Measurements from ENCODE around the gene CPD. TPM values are rescaled to one million over a fixed set of nuclear protein-coding genes. Genes with fewer than 3 reads are reported as not detected.
"Not testable (repeated sequence)": the region's sequence is repeated elsewhere in the genome, so short reads cannot be mapped to it uniquely, and the experiment has no call there.

The CPD gene
- total RNA-seq, 1 experiment from 2014 or later: 38.0 TPM

DNA sequence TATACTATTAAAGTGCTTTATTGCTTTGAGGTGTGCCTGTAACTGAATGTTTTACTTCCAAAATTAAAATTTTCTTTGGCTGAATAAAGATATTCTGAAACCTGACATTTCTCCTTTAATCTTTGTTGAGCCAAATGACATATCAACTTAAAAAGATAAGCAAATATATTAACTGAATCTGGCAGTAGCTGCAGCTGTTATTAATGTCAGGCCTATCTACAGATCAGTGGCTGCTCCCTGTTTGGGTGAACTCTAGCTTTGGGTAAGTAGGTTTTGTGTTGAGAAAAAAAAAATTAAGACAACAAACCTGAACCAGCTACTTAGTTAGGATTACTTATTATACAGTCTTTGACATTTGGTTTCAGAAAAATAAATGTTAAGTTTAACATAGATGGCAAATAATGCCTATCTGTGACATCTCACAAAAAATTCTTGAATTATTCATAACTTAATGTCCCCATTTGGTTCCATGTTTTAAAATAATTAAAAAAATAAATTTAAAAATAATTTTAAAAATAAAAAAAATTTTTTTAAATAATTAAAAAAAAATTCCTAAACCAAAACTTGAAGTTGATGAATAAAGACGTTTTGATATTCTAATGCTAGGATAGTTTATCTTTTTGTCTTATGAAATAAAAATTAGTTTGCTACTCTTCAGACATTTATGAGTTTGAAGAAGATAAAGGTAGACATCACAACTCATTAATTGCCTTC is 19.8 kb downstream of the CPD start:
- no peak for TF ChIP-seq EZH2 (IDR thresholded peaks at IDR 0.05; ENCODE audit: borderline replicate concordance, low read depth, low read length, poor library complexity, severe bottlenecking)
- TF ChIP-seq, protein P1, sequence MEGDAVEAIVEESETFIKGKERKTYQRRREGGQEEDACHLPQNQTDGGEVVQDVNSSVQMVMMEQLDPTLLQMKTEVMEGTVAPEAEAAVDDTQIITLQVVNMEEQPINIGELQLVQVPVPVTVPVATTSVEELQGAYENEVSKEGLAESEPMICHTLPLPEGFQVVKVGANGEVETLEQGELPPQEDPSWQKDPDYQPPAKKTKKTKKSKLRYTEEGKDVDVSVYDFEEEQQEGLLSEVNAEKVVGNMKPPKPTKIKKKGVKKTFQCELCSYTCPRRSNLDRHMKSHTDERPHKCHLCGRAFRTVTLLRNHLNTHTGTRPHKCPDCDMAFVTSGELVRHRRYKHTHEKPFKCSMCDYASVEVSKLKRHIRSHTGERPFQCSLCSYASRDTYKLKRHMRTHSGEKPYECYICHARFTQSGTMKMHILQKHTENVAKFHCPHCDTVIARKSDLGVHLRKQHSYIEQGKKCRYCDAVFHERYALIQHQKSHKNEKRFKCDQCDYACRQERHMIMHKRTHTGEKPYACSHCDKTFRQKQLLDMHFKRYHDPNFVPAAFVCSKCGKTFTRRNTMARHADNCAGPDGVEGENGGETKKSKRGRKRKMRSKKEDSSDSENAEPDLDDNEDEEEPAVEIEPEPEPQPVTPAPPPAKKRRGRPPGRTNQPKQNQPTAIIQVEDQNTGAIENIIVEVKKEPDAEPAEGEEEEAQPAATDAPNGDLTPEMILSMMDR (conservative IDR thresholded peaks at IDR 0.05; ENCODE audit: low read depth, low read length): no peak
- no peak overlapping the region for H3K27ac ChIP-seq (ENCODE audit: low read depth, low read length, poor library complexity, severe bottlenecking)
- H3K27me3 ChIP-seq (replicated peaks; ENCODE audit: insufficient read depth, low read depth, low read length, poor library complexity): no peaks in the 10 kb centered on the region
- no peaks in the 10 kb centered on the region for H3K4me1 ChIP-seq (ENCODE audit: insufficient read depth, low read length, poor library complexity, severe bottlenecking)
- peaks cover 2% of the 10 kb centered on the region for H3K36me3 ChIP-seq (ENCODE audit: insufficient read depth, low read length, poor library complexity, severe bottlenecking)
- CTCF ChIA-PET: no interaction called here
- intact Hi-C loops (cut with micrococcal nuclease; ENCODE audit: unreplicated experiment): no loop called here
- DNase-seq (ENCODE audit: low spot score): no peak
- H3K9me3 ChIP-seq (ENCODE audit: low read depth, low read length, poor library complexity, severe bottlenecking): no peaks in the 10 kb centered on the region
- no peak overlapping the region for H3K4me3 ChIP-seq (ENCODE audit: low read depth, low read length, poor library complexity, severe bottlenecking)
- POLR2A ChIA-PET (ENCODE audit: low non-redundant PET): no interaction called here
- no TSS peak for BruUV-seq (replicated peaks)

DNA sequence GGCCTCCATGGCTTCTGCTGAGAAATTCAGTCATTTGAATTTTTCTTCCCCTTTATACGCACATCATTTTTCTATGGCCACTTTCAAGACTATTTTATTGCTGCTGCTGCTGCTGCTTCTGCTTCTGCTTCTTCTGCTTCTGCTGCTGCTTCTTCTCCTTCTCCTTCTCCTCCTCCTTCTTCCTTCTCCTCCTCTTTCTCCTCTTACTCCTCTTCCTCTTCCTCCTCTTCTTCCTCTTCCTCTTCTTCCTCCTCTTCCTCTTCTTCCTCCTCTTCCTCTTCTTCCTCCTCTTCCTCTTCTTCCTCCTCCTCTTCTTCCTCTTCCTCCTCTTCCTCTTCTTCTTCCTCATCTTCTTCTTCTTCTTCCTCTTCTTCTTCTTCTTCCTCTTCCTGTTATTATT is 22.4 kb downstream of the CPD start:
- POLR2A ChIA-PET (ENCODE audit: low non-redundant PET): no interaction called here
- H3K4me1 ChIP-seq (ENCODE audit: insufficient read depth, low read length, poor library complexity, severe bottlenecking): no peaks in the 10 kb centered on the region
- peaks cover 6% of the 10 kb centered on the region for H3K36me3 ChIP-seq (ENCODE audit: insufficient read depth, low read length, poor library complexity, severe bottlenecking)
- H3K4me3 ChIP-seq (ENCODE audit: low read depth, low read length, poor library complexity, severe bottlenecking): no peak overlapping the region
- no peak overlapping the region for H3K27ac ChIP-seq (ENCODE audit: low read depth, low read length, poor library complexity, severe bottlenecking)
- no peak for DNase-seq (ENCODE audit: low spot score)
- TF ChIP-seq EZH2 (IDR thresholded peaks at IDR 0.05; ENCODE audit: borderline replicate concordance, low read depth, low read length, poor library complexity, severe bottlenecking): no peak
- TF ChIP-seq, protein P1 (conservative IDR thresholded peaks at IDR 0.05; ENCODE audit: low read depth, low read length): no peak
- BruUV-seq (replicated peaks): no TSS peak
- intact Hi-C loops (cut with micrococcal nuclease; ENCODE audit: unreplicated experiment): no loop called here
- CTCF ChIA-PET: no interaction called here
- no peaks in the 10 kb centered on the region for H3K9me3 ChIP-seq (ENCODE audit: low read depth, low read length, poor library complexity, severe bottlenecking)
- H3K27me3 ChIP-seq (replicated peaks; ENCODE audit: insufficient read depth, low read depth, low read length, poor library complexity): no peaks in the 10 kb centered on the region

DNA sequence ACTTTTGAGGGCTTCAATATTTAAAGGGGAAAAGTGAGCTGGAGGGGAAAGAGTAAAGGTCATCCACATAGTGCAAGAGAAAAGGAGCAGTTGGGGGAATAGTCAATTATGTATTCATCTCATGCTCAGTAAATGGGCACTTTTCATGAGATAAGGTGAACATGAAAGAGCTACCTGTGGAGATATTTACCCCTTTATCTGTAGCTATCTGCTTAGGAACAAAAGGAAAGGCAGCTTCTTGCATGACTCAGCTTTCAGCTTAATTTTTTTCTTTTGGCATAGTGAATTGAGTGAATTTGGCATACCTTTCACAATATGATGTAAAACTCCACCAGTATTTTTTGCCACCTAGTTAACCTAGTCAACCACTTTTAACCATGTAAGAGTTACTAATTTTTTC is 26.4 kb downstream of the CPD start:
- H3K27ac ChIP-seq (ENCODE audit: low read depth, low read length, poor library complexity, severe bottlenecking): no peak overlapping the region
- H3K4me3 ChIP-seq (ENCODE audit: low read depth, low read length, poor library complexity, severe bottlenecking): no peak overlapping the region
- H3K9me3 ChIP-seq (ENCODE audit: low read depth, low read length, poor library complexity, severe bottlenecking): no peaks in the 10 kb centered on the region
- BruUV-seq (replicated peaks): no TSS peak
- DNase-seq (ENCODE audit: low spot score): no peak
- ChIA-PET POLR2A (ENCODE audit: low non-redundant PET) (no interaction called here), CTCF (interaction anchor here (0.6 kb wide), 1 partner anchor 110 kb away, joined by 4 read pairs; no protein-coding TSS in a partner anchor)
- no peaks in the 10 kb centered on the region for H3K4me1 ChIP-seq (ENCODE audit: insufficient read depth, low read length, poor library complexity, severe bottlenecking)
- no peaks in the 10 kb centered on the region for H3K27me3 ChIP-seq (replicated peaks; ENCODE audit: insufficient read depth, low read depth, low read length, poor library complexity)
- TF ChIP-seq, protein P1 (conservative IDR thresholded peaks at IDR 0.05; ENCODE audit: low read depth, low read length): no peak
- no peak for TF ChIP-seq EZH2 (IDR thresholded peaks at IDR 0.05; ENCODE audit: borderline replicate concordance, low read depth, low read length, poor library complexity, severe bottlenecking)
- peaks cover 6% of the 10 kb centered on the region for H3K36me3 ChIP-seq (ENCODE audit: insufficient read depth, low read length, poor library complexity, severe bottlenecking)
- intact Hi-C loops (cut with micrococcal nuclease; ENCODE audit: unreplicated experiment): no loop called here

DNA sequence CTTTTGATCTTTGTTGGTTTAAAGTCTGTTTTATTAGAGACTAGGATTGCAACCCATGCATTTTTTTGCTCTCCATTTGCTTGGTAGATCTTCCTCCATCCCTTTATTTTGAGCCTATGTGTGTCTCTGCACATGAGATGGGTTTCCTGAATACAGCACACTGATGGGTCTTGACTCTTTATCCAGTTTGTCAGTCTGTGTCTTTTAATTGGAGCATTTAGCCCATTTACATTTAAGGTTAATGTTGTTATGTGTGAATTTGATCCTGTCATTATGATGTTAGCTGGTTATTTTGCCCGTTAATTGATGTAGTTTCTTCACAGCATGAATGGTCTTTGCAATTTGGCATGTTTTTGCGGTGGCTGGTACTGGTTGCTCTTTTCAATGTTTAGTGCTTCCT is 31.9 kb downstream of the CPD start:
- H3K4me1 ChIP-seq (ENCODE audit: insufficient read depth, low read length, poor library complexity, severe bottlenecking); CTCF ChIA-PET; POLR2A ChIA-PET (ENCODE audit: low non-redundant PET); H3K27ac ChIP-seq (ENCODE audit: low read depth, low read length, poor library complexity, severe bottlenecking); H3K4me3 ChIP-seq (ENCODE audit: low read depth, low read length, poor library complexity, severe bottlenecking); intact Hi-C loops (cut with micrococcal nuclease; ENCODE audit: unreplicated experiment); BruUV-seq (replicated peaks); H3K9me3 ChIP-seq (ENCODE audit: low read depth, low read length, poor library complexity, severe bottlenecking); DNase-seq (ENCODE audit: low spot score); H3K36me3 ChIP-seq (ENCODE audit: insufficient read depth, low read length, poor library complexity, severe bottlenecking); H3K27me3 ChIP-seq (replicated peaks; ENCODE audit: insufficient read depth, low read depth, low read length, poor library complexity): not testable (repeated sequence)

DNA sequence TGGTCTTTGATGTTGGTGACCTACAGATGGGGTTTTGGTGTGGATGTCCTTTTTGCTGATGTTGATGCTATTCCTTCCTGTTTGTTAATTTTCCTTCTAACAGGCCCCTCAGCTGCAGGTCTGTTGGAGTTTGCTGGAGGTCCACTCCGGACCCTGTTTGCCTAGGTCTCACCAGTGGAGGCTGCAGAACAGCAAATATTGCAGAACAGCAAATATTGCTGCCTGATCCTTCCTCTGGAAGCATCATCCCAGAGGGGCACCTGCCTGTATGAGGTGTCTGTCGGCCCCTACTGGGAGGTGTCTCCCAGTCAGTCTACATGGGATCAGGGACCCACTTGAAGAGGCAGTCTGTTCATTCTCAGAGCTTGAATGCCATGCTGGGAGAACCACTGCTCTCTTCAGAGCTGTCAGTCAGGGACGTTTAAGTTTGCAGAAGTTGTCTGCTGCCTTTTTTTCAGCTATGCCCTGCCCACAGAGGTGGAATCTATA is 33.3 kb downstream of the CPD start:
- DNase-seq (ENCODE audit: low spot score); H3K9me3 ChIP-seq (ENCODE audit: low read depth, low read length, poor library complexity, severe bottlenecking); H3K27me3 ChIP-seq (replicated peaks; ENCODE audit: insufficient read depth, low read depth, low read length, poor library complexity); POLR2A ChIA-PET (ENCODE audit: low non-redundant PET); H3K4me3 ChIP-seq (ENCODE audit: low read depth, low read length, poor library complexity, severe bottlenecking); H3K36me3 ChIP-seq (ENCODE audit: insufficient read depth, low read length, poor library complexity, severe bottlenecking); H3K27ac ChIP-seq (ENCODE audit: low read depth, low read length, poor library complexity, severe bottlenecking); intact Hi-C loops (cut with micrococcal nuclease; ENCODE audit: unreplicated experiment); BruUV-seq (replicated peaks); H3K4me1 ChIP-seq (ENCODE audit: insufficient read depth, low read length, poor library complexity, severe bottlenecking); CTCF ChIA-PET: not testable (repeated sequence)
